K562 (cell line): ENCODE data around the gene CHSY3. TPM values are rescaled to one million over a fixed set of nuclear protein-coding genes. Genes with fewer than 3 reads are reported as not detected.

Experiments used
- ATAC-seq: fragments of 200-7000 bp; cut with Tn5 transposase; 3 replicates; pipeline ENCODE4 v1.9.1; 2020; ENCODE audit warnings: moderate library complexity
- BruUV-seq: library from RNA; stranded (reverse); fragments of 400-500 nt; replicated peaks from 2 replicates; lab custom pipeline; 2021; lab: Mats Ljungman, UMichigan
- CTCF ChIA-PET: fragments of 300-600 bp; formaldehyde crosslinking; extraction: SDS; loops from one replicate; lab custom pipeline; 2021; ENCODE audit warnings: low intra/inter-chr PET ratio; lab: Yijun Ruan, JAX
- POLR2A ChIA-PET: fragments of 300-600, 350-650 bp; sonication (Branson Sonifier 250); formaldehyde crosslinking; extraction: SDS; loops from one replicate; lab custom pipeline; 2021; ENCODE audit warnings: antibody characterized with exemption, inconsistent platforms; lab: Yijun Ruan, JAX
- DNase-seq, 4 experiments: peaks; one replicate each; pipeline versions ENCODE4 v3.0.0 to v3.0.0-alpha.2; 2011 to 2018; ENCODE audit warnings: low spot score in 3 of 4, mixed read lengths in 3 of 4; ENCODE audit errors: extremely low read depth in 1 of 4
- FAIRE-seq: peaks from 2 replicates; lab custom pipeline; 2011; peaks lifted over from hg19 to GRCh38; lab: Jason Lieb, UNC
- H2AFZ ChIP-seq: 2 replicates; pipeline ENCODE4 v1.6.0; 2011; ENCODE audit warnings: low read depth, low read length, control low read depth, inconsistent platforms
- H3K27ac ChIP-seq: fragments of 200-600 bp; 3 replicates; pipeline ENCODE4 v1.8.0; 2011; ENCODE audit warnings: low read depth, mild to moderate bottlenecking, control low read depth, inconsistent platforms, low read length, moderate library complexity, mixed read lengths; ENCODE audit errors: extremely low read depth
- H3K27me3 ChIP-seq, 2 experiments: fragments of 300-600 bp in 1 of 2; 2 replicates in 1 of 2; 3 replicates in 1 of 2; pipeline versions ENCODE4 v1.6.0 to v1.8.0; 2011; ENCODE audit warnings: inconsistent platforms in 2 of 2, low read length in 2 of 2, mild to moderate bottlenecking in 1 of 2, mixed read lengths in 1 of 2, moderate library complexity in 1 of 2; ENCODE audit not compliant: control insufficient read depth in 2 of 2, insufficient read depth in 2 of 2
- H3K36me3 ChIP-seq: fragments of 300-600 bp; 3 replicates; pipeline ENCODE4 v1.8.0; 2011; ENCODE audit warnings: mild to moderate bottlenecking, low read length, inconsistent platforms; ENCODE audit not compliant: control insufficient read depth, insufficient read depth
- H3K4me1 ChIP-seq, 2 experiments: fragments of 200-600 bp in 1 of 2; replicated peaks in 1 of 2; 2 replicates in 1 of 2; 3 replicates in 1 of 2; pipeline versions ENCODE4 v1.5.1 to v1.8.0; 2011; ENCODE audit warnings: inconsistent platforms in 2 of 2, low read length in 2 of 2, mild to moderate bottlenecking in 1 of 2, mixed read lengths in 1 of 2, moderate library complexity in 1 of 2; ENCODE audit not compliant: control insufficient read depth in 2 of 2, insufficient read depth in 2 of 2
- H3K4me2 ChIP-seq: 2 replicates; pipeline ENCODE4 v1.6.1; 2011; ENCODE audit warnings: low read length, control low read depth, inconsistent platforms, mixed read lengths; ENCODE audit not compliant: insufficient read depth
- H3K4me3 ChIP-seq: fragments of 200-600 bp; sonication (generic), shearing (Covaris generic); 2 replicates; pipeline ENCODE4 v1.5.1; 2016; ENCODE audit warnings: control low read depth, inconsistent platforms
- H3K79me2 ChIP-seq: fragments of 200-600 bp; 3 replicates; pipeline ENCODE4 v1.8.0; 2011; ENCODE audit warnings: low read length, inconsistent platforms; ENCODE audit not compliant: control insufficient read depth, insufficient read depth
- H3K9ac ChIP-seq, 2 experiments: 2 replicates each; pipeline versions ENCODE4 v1.6.0 to v1.6.1; 2011; ENCODE audit warnings: low read depth in 2 of 2, low read length in 2 of 2, control low read depth in 1 of 2, inconsistent platforms in 1 of 2, mild to moderate bottlenecking in 1 of 2, mixed read lengths in 1 of 2; ENCODE audit not compliant: insufficient read depth in 1 of 2
- H3K9me1 ChIP-seq: one replicate; pipeline ENCODE4 v1.6.0; 2011; ENCODE audit warnings: inconsistent platforms, mild to moderate bottlenecking, low read length, moderate library complexity; ENCODE audit not compliant: control insufficient read depth, insufficient read depth
- H3K9me3 ChIP-seq: replicated peaks from 2 replicates; pipeline ENCODE4 v1.5.1; 2011; ENCODE audit warnings: low read depth, low read length, inconsistent platforms; ENCODE audit not compliant: control insufficient read depth, insufficient read depth
- H4K20me1 ChIP-seq: replicated peaks from 2 replicates; pipeline ENCODE4 v1.6.1; 2011; ENCODE audit warnings: low read length, inconsistent platforms, mixed read lengths; ENCODE audit not compliant: control insufficient read depth, insufficient read depth
- ID3 ChIP-seq, 2 experiments: fragments of 250-450 bp in 1 of 2; fragments of 450-650 bp in 1 of 2; sonication (Bioruptor Pico) in 1 of 2; IDR thresholded peaks; 2 replicates each; pipeline versions ENCODE4 v1.6.1 to v1.8.0; 2016 to 2021; ENCODE audit warnings: mild to moderate bottlenecking in 2 of 2, moderate library complexity in 2 of 2, missing compliant biosample characterization in 1 of 2, missing genetic modification characterization in 1 of 2
- MCM5 ChIP-seq: fragments of 450-650 bp; IDR thresholded peaks from 2 replicates; pipeline ENCODE4 v1.6.1; 2016; ENCODE audit warnings: low read depth
- NR2C2 ChIP-seq, 2 experiments: fragments of 200-800 bp in 1 of 2; sonication (Bioruptor generic) in 1 of 2; sonication (generic) in 1 of 2; formaldehyde crosslinking in 1 of 2; IDR thresholded peaks; 2 replicates each; pipeline versions ENCODE4 v1.6.1 to v1.8.0; 2016 to 2022; ENCODE audit warnings: mild to moderate bottlenecking in 1 of 2, missing compliant biosample characterization in 1 of 2, missing genetic modification characterization in 1 of 2, missing genetic modification reagents in 1 of 2
- ZC3H8 ChIP-seq: fragments of 450-650 bp; IDR thresholded peaks from 2 replicates; pipeline ENCODE4 v1.6.1; 2017
- ZNF140 ChIP-seq: fragments of 250-450 bp; sonication (Bioruptor Pico); IDR thresholded peaks from 2 replicates; pipeline ENCODE4 v1.8.0; 2021; ENCODE audit warnings: moderate library complexity, mild to moderate bottlenecking, inconsistent platforms
- ZNF184 ChIP-seq: sonication (generic); formaldehyde crosslinking; IDR thresholded peaks from 2 replicates; pipeline ENCODE4 v1.5.0; 2020; ENCODE audit warnings: missing genetic modification reagents
- in situ Hi-C: fragments of 300-500 bp; cut with MboI; formaldehyde crosslinking; loops from 4 replicates; pipeline ENCODE4 v1.15.0; 2018; ENCODE audit warnings: inconsistent platforms, mixed read lengths
- intact Hi-C: fragments of 100-400 bp; cut with micrococcal nuclease; formaldehyde crosslinking; loops from 2 replicates; pipeline ENCODE4 v1.14.2; 2022
- polyA plus RNA-seq, 8 experiments: library from polyadenylated mRNA; depleted of rRNA in 4 of 8; stranded (reverse) in 5 of 8; unstranded in 3 of 8; fragments of >200 nt; fragmentation: Nextera tagmentation in 2 of 8; fragmentation: Illumina TruSeq in 1 of 8; extraction: Ambion mirVana in 2 of 8; extraction: Trizol in 1 of 8; gene quantifications; 2 replicates each; pipeline versions ENCODE4 v1.2.1 to v1.2.3, GENCODE V29; 2011 to 2014; ENCODE audit warnings: inconsistent platforms in 1 of 8, missing spikeins in 1 of 8
- total RNA-seq, 7 experiments: library from RNA; depleted of rRNA in 6 of 7; stranded (reverse); fragments of >200 nt in 6 of 7; fragmentation: Illumina TruSeq in 2 of 7; extraction: Trizol in 2 of 7; gene quantifications; 2 replicates each; pipeline versions ENCODE4 v1.2.1 to v1.2.3, GENCODE V29; 2011 to 2021; ENCODE audit warnings: low replicate concordance in 1 of 7

CHSY3 gene
- total and polyA plus RNA-seq, 9 of the 15 experiments (the other 6 are each of a cell fraction or from before 2014, with no cell fraction given): 0.04 TPM; not detected in 8

GRCh38 chr5:130136300-130136699 is 232.0 kb downstream of the CHSY3 start:
- Histone ChIP-seq H3K9me1 (no peaks in the 10 kb centered on the region), H3K36me3 (no peaks in the 10 kb centered on the region), H3K4me1 (no peaks in the 10 kb centered on the region), H3K27ac (no peak overlapping the region), H4K20me1 (no peaks in the 10 kb centered on the region), H2AFZ (no peak overlapping the region), H3K4me3 (no peak overlapping the region), H3K9me3 (peaks cover 2% of the 10 kb centered on the region; the same call in 1 of the 2 replicates), H3K9ac (no peak overlapping the region), H3K79me2 (no peaks in the 10 kb centered on the region), H3K4me2 (no peak overlapping the region), H3K27me3 (no peaks in the 10 kb centered on the region)
- BruUV-seq: no TSS peak
- TF ChIP-seq NR2C2 (CRISPR knock-in tag; IDR thresholded peaks at IDR 0.05) (no peak), NR2C2 (tag; IDR thresholded peaks at IDR 0.05) (no peak), MCM5 (no peak), ID3 (CRISPR knock-in tag; IDR thresholded peaks at IDR 0.05) (no peak), ID3 (tag; IDR thresholded peaks at IDR 0.05) (no peak), ZNF140 (CRISPR knock-in tag) (no peak), ZC3H8 (no peak), ZNF184 (CRISPR knock-in tag) (no peak)
- ATAC-seq: no peak
- no peak for DNase-seq
- no peak for FAIRE-seq
- ChIA-PET CTCF (no interaction called here), POLR2A (interaction anchor here (0.7 kb wide), 1 partner anchor 70 kb away, joined by 3 read pairs; no protein-coding TSS in a partner anchor)
- intact Hi-C loops: no loop called here
- in situ Hi-C loops: no loop called here
